ENCODE measurements around the gene UNKL.

DNA sequence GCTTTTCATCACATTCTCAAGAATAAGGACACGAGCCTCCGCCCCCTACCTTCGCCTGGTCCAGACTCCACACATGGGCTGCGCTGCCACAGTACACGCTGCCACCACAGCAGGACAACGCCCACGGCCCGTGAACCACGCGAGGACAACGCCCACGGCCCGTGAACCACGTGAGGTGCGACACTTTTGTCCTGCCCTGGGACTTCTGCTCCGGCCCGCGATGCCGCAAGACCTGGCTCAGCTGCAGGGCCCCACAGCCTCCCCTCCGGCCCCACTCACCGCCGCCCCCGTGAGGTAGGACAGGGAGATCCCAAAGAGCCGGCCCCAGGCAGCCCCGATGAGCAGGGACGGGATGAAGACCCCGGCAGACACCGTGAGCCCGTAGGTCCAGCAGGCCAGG is 35.7 kb upstream of the UNKL start:
- no peak for TF ChIP-seq POLR2A (IDR thresholded peaks at IDR 0.05; ENCODE audit: low read length)
- TF ChIP-seq GATA1 (IDR thresholded peaks at IDR 0.05; ENCODE audit: low read depth, low read length) = no peak
